A549 (cell line): Measurements from ENCODE around the gene TMEM82. TPM values are rescaled to one million over a fixed set of nuclear protein-coding genes. Genes with fewer than 3 reads are reported as not detected.

Source experiments
- ATAC-seq, 2 experiments: fragments of 200-7000 bp in 1 of 2; fragments of >200 bp in 1 of 2; cut with Nextera tagmentation in 1 of 2; cut with Tn5 transposase in 1 of 2; 3 replicates each; pipeline versions ENCODE4 v1.8.0 to v1.9.1; 2018 to 2020; ENCODE audit warnings: mild to moderate bottlenecking in 1 of 2, moderate library complexity in 1 of 2
- CTCF ChIA-PET: fragments of 300-600 bp; sonication (Branson Sonifier 250); formaldehyde crosslinking; extraction: SDS; loops from one replicate; lab custom pipeline; 2021; ENCODE audit warnings: antibody characterized with exemption, inconsistent platforms; lab: Yijun Ruan, JAX
- POLR2A ChIA-PET: fragments of 350-600 bp; formaldehyde crosslinking; extraction: SDS; loops from one replicate; lab custom pipeline; 2021; ENCODE audit warnings: antibody characterized with exemption, inconsistent platforms; lab: Yijun Ruan, JAX
- DNase-seq, 2 experiments: peaks; one replicate each; pipeline versions ENCODE4 v3.0.0 to v3.0.0-alpha.2; 2011 to 2016; ENCODE audit warnings: low read depth in 1 of 2, low spot score in 1 of 2
- FAIRE-seq: peaks from 2 replicates; lab custom pipeline; 2011; peaks lifted over from hg19 to GRCh38; lab: Jason Lieb, UNC
- H3K27ac ChIP-seq, 2 experiments: fragments of >200 bp; sonication (Bioruptor Twin); formaldehyde crosslinking; 3 replicates each; pipeline ENCODE4 v1.5.1; 2016 to 2017
- H3K4me1 ChIP-seq: fragments of >200 bp; sonication (Bioruptor Twin); formaldehyde crosslinking; 3 replicates; pipeline ENCODE4 v1.6.1; 2016
- H3K4me2 ChIP-seq: fragments of >200 bp; sonication (Bioruptor Twin); formaldehyde crosslinking; 3 replicates; pipeline ENCODE4 v1.6.1; 2016
- H3K4me3 ChIP-seq: fragments of >200 bp; sonication (Bioruptor Twin); formaldehyde crosslinking; 3 replicates; pipeline ENCODE4 v1.5.1; 2016
- H3K9me3 ChIP-seq: fragments of >200 bp; sonication (Bioruptor Twin); formaldehyde crosslinking; 3 replicates; pipeline ENCODE4 v1.6.1; 2016
- ATOH8 ChIP-seq: fragments of 250-450 bp; sonication (Bioruptor Pico); IDR thresholded peaks from 2 replicates; pipeline ENCODE4 v1.5.0; 2020; ENCODE audit warnings: low read depth, mild to moderate bottlenecking, moderate library complexity
- BCL3 ChIP-seq: fragments of >200 bp; sonication (Bioruptor Twin); formaldehyde crosslinking; IDR thresholded peaks from 3 replicates; pipeline ENCODE4 v1.6.1; 2016
- CBX2 ChIP-seq: fragments of 200-600 bp; sonication (generic); IDR thresholded peaks from 2 replicates; pipeline ENCODE4 v1.6.1; 2016; ENCODE audit warnings: low read depth, mild to moderate bottlenecking, borderline replicate concordance
- CBX8 ChIP-seq: fragments of 200-600 bp; sonication (generic); IDR thresholded peaks from 2 replicates; pipeline ENCODE4 v1.6.1; 2016
- CHD2 ChIP-seq: fragments of 150-350 bp; IDR thresholded peaks from 2 replicates; pipeline ENCODE4 v1.6.1; 2014; ENCODE audit warnings: low read length; ENCODE audit not compliant: partially characterized antibody
- CTCF ChIP-seq: fragments of >200 bp; sonication (Bioruptor Twin); formaldehyde crosslinking; IDR thresholded peaks from 3 replicates; pipeline ENCODE4 v1.5.1; 2016
- ELK1 ChIP-seq: fragments of 150-350 bp; IDR thresholded peaks from 2 replicates; pipeline ENCODE4 v1.6.1; 2014; ENCODE audit warnings: low read depth, mild to moderate bottlenecking, low read length
- EP300 ChIP-seq, 2 experiments: fragments of >200 bp; sonication (Bioruptor Twin); formaldehyde crosslinking; IDR thresholded peaks; 2 replicates in 1 of 2; 3 replicates in 1 of 2; pipeline ENCODE4 v1.6.1; 2016 to 2017
- FOXS1 ChIP-seq: fragments of 250-450 bp; sonication (Bioruptor Pico); IDR thresholded peaks from 2 replicates; pipeline ENCODE4 v1.5.0; 2020; ENCODE audit warnings: mild to moderate bottlenecking, moderate library complexity
- HMGXB4 ChIP-seq: fragments of 250-450 bp; sonication (Bioruptor Pico); IDR thresholded peaks from 2 replicates; pipeline ENCODE4 v1.5.0; 2021; ENCODE audit warnings: mild to moderate bottlenecking, moderate library complexity, borderline replicate concordance
- HOXB5 ChIP-seq: fragments of 250-450 bp; sonication (Bioruptor Pico); IDR thresholded peaks from 2 replicates; pipeline ENCODE4 v1.5.0; 2020; ENCODE audit warnings: mild to moderate bottlenecking, moderate library complexity
- JUN ChIP-seq, 2 experiments: fragments of >200 bp; sonication (Bioruptor Twin); formaldehyde crosslinking; IDR thresholded peaks; 2 replicates in 1 of 2; 3 replicates in 1 of 2; pipeline ENCODE4 v1.6.1; 2016 to 2017
- JUNB ChIP-seq: fragments of >200 bp; sonication (Bioruptor Twin); formaldehyde crosslinking; IDR thresholded peaks from 2 replicates; pipeline ENCODE4 v1.6.1; 2016
- MAFK ChIP-seq: fragments of 450-650 bp; IDR thresholded peaks from 2 replicates; pipeline ENCODE4 v1.6.1; 2014; ENCODE audit not compliant: partially characterized antibody
- MAX ChIP-seq: IDR thresholded peaks from 2 replicates; pipeline ENCODE4 v1.6.1; 2012
- NFE2L2 ChIP-seq: fragments of 150-350 bp; conservative IDR thresholded peaks from 2 replicates; pipeline ENCODE4 v1.6.1; 2014; ENCODE audit warnings: low read length
- NPAS2 ChIP-seq: fragments of 250-450 bp; sonication (Bioruptor Pico); IDR thresholded peaks from 2 replicates; pipeline ENCODE4 v1.8.0; 2022; ENCODE audit warnings: mild to moderate bottlenecking, moderate library complexity, borderline replicate concordance
- NR3C1 ChIP-seq: fragments of >200 bp; sonication (Bioruptor Twin); formaldehyde crosslinking; IDR thresholded peaks from 3 replicates; pipeline ENCODE4 v1.6.1; 2017
- RARB ChIP-seq: fragments of 250-450 bp; sonication (Bioruptor Pico); IDR thresholded peaks from 2 replicates; pipeline ENCODE4 v1.8.0; 2021; ENCODE audit warnings: mild to moderate bottlenecking, moderate library complexity
- TFCP2L1 ChIP-seq: fragments of 250-450 bp; sonication (Bioruptor Pico); IDR thresholded peaks from 2 replicates; pipeline ENCODE4 v1.5.0; 2021; ENCODE audit warnings: mild to moderate bottlenecking
- TP53 ChIP-seq: fragments of 250-450 bp; sonication (Bioruptor Pico); IDR thresholded peaks from 2 replicates; pipeline ENCODE4 v1.5.0; 2021; ENCODE audit warnings: mild to moderate bottlenecking, moderate library complexity
- USF2 ChIP-seq: fragments of 450-650 bp; IDR thresholded peaks from 2 replicates; pipeline ENCODE4 v1.6.1; 2014; ENCODE audit warnings: antibody characterized with exemption
- ZFP36 ChIP-seq: fragments of 450-650 bp; IDR thresholded peaks from 2 replicates; pipeline ENCODE4 v1.6.1; 2014; ENCODE audit warnings: borderline replicate concordance; ENCODE audit not compliant: partially characterized antibody
- ZNF302 ChIP-seq: fragments of 250-450 bp; sonication (Bioruptor Pico); IDR thresholded peaks from 2 replicates; pipeline ENCODE4 v1.9.0; 2021; ENCODE audit warnings: inconsistent platforms, mild to moderate bottlenecking, moderate library complexity
- ZSCAN20 ChIP-seq: fragments of 250-450 bp; sonication (Bioruptor Pico); IDR thresholded peaks from 2 replicates; pipeline ENCODE4 v1.8.0; 2022; ENCODE audit warnings: mild to moderate bottlenecking, moderate library complexity
- WGBS: methylation state at CpG from one replicate; pipeline ENCODE4 v1.1.6; 2017; ENCODE audit errors: missing lambda C conversion rate; 5-methylcytosine and 5-hydroxymethylcytosine counted together
- polyA plus RNA-seq, 4 experiments: library from polyadenylated mRNA; depleted of rRNA in 3 of 4; stranded (reverse); fragments of >200 nt; fragmentation: RNase III in 1 of 4; extraction: RNeasy Plus Mini Kit Qiagen cat#74134 plus additional on column Dnase treatment in 1 of 4; gene quantifications; 2 replicates in 3 of 4; 3 replicates in 1 of 4; pipeline ENCODE4 v1.2.3, GENCODE V29; 2011 to 2017

TMEM82 gene
- polyA plus RNA-seq, 2 of the 4 experiments (the other 2 are of a cell fraction) = not detected

GRCh38 chr1:15712168-15712567 is 30.1 kb upstream of the TMEM82 start:
- Histone ChIP-seq H3K4me1 (no peaks in the 10 kb centered on the region), H3K9me3 (no peaks in the 10 kb centered on the region), H3K27ac (no peak overlapping the region), H3K4me3 (no peak overlapping the region), H3K4me2 (no peak overlapping the region)
- no peak for ATAC-seq
- WGBS = 85% methylated on average over 4 of the region's 4 CpGs
- no peak for DNase-seq
- FAIRE-seq = no peak
- TF ChIP-seq MAX = no peak
- no peak for TF ChIP-seq NR3C1
- no peak for TF ChIP-seq ZSCAN20 (CRISPR knock-in tag)
- no peak for TF ChIP-seq ZNF302 (CRISPR knock-in tag)
- TF ChIP-seq HOXB5 (CRISPR knock-in tag) = no peak
- TF ChIP-seq NFE2L2 = no peak
- no peak for TF ChIP-seq JUN (IDR thresholded peaks at IDR 0.05)
- TF ChIP-seq CTCF = no peak
- no peak for TF ChIP-seq TFCP2L1 (CRISPR knock-in tag)
- no peak for TF ChIP-seq CBX2
- TF ChIP-seq RARB (CRISPR knock-in tag) = no peak
- ChIA-PET POLR2A (no interaction called here), CTCF (no interaction called here)

GRCh38 chr1:15714406-15715136 is 27.7 kb upstream of the TMEM82 start:
- FAIRE-seq (no peak), ATAC-seq (no peak), DNase-seq (no peak)
- H3K4me1 ChIP-seq = no peaks in the 10 kb centered on the region
- no peak overlapping the region for H3K27ac ChIP-seq
- WGBS = 89% methylated on average over 4 of the region's 4 CpGs
- ChIA-PET CTCF (interaction anchor here (0.6 to 1.7 kb wide), 4 partner anchors 9 to 84 kb away, joined by 3 read pairs; no protein-coding TSS in a partner anchor), POLR2A (no interaction called here)
- TF ChIP-seq CHD2 (no peak), ATOH8 (CRISPR knock-in tag) (no peak), ZFP36 (no peak), NPAS2 (CRISPR knock-in tag) (no peak), USF2 (no peak), JUNB (no peak), ELK1 (no peak), FOXS1 (CRISPR knock-in tag) (no peak), MAFK (no peak), CTCF (no peak), TP53 (no peak), BCL3 (no peak), EP300 (IDR thresholded peaks at IDR 0.05) (no peak), CBX8 (no peak), HMGXB4 (CRISPR knock-in tag) (no peak)
- H3K9me3 ChIP-seq = no peaks in the 10 kb centered on the region
- no peak overlapping the region for H3K4me2 ChIP-seq
- no peak overlapping the region for H3K4me3 ChIP-seq
